Activated CD8-positive, alpha-beta memory T cell treated with anti-CD3 and anti-CD28 coated beads for 4 hours (primary cell): ENCODE results near the gene INMT.

Experiments used
- DNase-seq, 2 donors: peaks; one replicate each; pipeline ENCODE4 v3.0.0-alpha.2; 2020; ENCODE audit warnings: low read depth in 2 of 2

Gene INMT

DNA sequence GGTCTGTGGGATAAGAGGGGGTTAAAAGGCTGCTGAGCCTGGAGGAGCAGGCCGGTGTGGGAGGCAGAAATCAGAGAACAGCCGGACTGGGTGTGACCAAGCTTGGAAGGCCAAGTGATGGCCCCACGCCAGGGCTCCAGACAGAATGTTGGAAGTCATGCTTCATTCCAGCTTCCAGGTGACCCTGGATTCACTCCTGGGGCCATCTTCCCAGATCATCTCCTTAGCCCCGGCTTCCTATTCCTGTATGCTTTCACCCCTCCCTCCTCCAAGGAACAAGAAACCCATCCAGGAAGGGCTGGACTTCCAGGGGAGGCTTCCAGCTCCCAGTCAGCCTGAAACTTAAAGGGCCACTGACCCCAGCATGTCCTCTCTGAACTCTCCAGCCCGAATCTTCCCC lies 1.0 kb downstream of the INMT start:
- no peak for DNase-seq

DNA sequence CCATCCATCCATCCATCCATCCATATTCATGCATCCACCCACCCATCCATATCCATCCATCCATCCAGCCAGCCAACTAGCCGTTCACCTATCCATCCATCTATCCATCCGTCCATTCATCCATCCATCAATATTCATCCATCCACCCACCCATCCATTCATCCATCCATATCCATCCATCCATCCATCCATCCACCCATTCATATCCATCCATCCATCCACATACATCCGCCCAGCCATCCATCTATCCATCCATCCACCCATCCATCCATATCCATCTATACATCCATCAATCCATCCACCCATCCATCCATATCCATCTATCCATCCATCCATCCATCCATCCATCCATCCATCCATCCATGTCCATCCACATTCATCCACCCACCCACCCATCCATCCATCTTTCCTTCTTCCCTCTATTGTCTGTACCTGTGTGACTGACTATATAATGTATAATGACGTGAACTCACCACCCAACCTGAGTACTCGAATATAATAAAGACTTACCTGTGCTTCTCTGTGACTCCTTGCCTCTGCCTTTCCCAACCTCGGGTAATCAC lies 2.5 kb downstream of the INMT start:
- DNase-seq = no peak

DNA sequence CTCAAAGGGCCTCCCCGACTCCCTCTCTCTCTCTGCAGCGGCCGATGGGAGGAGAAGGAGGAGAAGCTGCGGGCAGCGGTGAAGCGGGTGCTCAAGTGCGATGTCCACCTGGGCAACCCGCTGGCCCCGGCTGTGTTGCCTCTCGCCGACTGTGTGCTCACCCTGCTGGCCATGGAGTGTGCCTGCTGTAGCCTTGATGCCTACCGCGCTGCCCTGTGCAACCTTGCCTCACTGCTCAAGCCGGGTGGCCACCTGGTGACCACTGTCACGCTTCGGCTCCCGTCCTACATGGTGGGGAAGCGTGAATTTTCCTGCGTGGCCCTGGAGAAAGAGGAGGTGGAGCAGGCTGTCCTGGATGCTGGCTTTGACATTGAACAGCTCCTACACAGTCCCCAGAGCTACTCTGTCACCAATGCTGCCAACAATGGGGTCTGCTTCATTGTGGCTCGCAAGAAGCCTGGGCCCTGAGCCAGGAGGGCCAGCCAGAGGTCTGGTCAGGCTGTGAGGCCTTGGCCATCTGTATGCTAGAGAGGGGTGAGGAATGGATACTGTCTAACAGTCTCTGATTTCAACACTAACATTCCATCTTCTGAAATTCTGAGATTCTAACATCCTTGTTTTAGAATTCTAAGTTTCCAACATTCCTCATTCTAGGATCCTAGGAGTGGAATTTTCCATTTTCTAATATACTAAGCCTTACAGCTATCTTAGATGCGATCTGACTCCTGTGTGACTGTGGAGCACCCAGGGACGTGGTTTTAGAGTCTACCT lies 3.6 kb downstream of the INMT start:
- DNase-seq = no peak

DNA sequence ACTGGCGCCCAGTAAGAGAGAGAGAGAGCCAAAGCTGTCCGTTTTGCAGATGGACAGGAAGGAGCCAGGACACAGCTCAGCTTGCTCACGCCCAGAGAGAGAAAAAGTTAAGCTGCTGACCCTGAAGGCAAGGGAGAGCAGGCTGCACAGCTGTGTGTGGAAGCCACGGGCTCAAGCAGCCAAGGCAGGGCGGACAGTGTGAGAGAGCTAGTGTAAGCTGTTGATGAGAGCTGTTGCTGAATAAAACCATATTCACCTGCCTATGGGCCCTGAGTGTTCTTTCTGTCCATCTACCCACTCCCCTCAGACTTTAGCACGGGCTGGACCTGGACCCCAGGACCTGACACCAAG lies 5.4 kb downstream of the INMT start:
- DNase-seq = no peak

DNA sequence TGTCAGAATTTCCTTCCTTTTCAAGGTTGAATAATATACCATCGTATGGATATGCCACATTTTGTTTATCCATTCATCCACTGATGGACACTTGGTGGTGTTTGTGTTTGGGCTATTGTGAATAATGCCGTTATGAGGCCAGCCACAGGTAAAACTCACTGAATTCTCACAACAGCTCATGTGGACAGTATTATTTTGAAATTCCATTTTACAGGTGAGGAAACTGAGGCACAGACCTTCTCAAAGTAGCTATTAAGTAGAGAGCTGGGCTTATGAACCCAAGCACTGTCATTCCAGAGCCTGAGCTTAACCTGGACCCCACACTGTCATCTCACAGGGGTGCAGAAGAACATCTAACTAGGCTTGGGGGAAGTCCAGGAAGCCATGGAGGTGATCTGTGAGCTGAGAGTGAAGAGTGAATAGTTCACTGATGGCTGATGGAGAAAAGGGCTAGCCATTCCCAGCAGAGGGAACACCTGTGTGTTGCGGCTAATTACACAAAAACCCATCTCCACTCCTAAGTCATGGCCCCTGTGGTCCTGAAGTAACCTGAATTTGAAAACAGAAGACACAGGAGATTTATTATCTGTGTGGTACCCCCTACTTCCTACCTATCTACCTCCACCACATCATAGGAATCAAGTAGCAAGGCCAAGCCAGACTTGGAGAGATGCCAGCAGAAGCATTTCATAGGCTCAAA lies 8.7 kb downstream of the INMT start:
- DNase-seq = no peak

DNA sequence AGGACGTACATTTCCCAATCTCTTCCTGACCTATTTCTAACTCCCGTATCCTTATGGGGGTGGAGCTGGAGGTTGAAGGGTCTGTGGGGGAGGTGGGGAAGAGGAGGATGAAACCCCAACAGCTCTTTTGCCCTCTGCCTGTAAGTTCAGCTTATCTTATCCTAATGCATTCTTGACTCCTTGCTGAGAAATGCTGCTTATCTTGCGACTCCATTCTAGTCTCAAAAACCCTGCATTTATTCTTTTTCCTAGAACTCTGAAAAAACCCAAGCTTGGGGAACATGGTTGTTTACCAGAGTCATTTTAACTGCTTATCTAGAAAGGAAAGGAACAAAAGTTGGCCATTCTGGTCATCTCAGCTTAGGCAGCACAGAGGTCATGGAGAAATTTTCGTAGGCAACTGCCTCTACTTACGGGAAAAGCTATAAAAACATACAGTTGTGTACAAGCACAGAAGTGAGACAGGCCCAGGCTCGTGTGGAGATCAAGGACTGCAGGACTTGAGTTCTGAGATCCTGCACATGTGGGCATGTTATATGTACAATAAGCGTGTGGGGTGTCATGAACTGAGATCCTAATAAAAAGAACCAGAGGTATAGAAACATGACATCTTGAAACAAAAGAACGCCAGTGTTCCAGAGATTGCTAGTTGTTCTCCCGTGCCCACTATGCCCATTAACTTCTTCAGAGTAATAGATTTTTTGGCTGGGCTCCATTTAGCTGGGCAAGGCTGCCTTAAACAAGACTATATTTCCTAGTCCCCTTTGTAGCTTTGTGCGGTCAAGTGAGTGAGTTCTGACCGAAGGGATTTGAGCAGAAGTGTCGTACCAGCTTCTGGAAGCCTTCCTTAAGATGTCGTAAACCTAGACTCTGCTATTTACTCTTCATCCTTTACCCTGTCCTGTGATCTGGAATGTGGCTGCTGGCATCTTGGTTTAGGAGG lies 9.6 kb downstream of the INMT start:
- DNase-seq = no peak

DNA sequence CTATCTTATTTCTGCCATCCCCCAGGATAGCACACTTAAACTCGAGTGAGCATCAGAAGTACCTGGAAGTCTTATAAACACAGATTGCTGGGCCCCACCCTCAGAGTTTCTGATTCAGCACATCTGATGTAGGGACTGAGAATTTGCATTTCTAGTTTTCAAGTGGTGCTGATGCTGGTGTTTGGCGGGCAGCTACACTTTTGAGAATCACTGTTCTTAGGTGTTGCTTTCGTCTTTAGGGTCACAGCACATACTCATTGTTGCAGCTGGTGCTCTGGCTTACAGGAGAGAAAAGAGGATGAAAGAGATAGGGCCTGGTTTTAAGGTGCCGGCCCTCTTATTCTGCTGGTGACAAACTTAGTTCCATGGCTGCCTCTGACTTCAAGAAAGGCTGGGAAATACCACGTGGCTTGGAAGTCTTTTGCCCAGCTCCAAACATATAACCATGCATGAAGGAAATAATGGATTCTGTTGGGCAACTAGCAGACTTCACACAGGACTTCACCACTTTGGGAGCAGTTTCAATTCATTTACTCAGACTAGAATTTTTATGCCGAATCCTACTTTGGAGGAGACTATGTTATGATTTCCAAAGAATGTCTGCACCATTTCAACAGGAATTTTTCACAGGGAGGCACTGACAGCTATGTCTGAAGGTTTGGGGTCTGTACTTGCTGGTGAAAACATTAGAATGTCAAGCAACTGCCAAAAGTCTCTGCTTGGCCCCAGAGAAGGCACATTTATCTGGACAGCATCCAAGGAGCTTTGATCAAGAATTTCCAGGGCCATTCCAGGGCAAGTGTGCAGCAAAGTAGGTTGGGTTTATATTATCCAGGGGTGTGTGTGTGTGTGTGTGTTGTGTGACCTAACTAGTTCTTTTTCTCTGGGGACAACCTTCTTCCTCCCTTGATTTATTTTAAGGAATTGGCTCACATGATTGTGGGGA lies 12.4 kb downstream of the INMT start:
- DNase-seq = no peak

DNA sequence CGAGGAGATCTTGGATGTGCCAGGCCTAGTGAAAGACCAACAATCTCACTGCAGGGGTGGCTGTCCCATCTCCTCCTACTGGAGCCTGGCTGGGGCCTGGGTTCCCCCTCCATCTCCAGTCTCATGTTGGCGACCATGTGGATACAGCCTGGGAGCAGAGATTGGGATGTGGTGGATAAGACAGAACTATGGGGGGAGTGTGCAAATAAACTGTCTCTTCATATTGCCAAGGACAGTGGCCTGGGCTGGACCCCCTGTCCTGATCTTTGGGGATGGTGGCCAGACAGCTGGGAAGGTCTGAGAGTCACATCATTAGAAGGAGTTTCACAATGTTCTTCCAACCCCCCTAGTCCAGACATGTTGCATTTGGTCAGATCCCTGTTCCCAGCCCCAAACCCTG lies 13.5 kb downstream of the INMT start:
- DNase-seq = no peak

DNA sequence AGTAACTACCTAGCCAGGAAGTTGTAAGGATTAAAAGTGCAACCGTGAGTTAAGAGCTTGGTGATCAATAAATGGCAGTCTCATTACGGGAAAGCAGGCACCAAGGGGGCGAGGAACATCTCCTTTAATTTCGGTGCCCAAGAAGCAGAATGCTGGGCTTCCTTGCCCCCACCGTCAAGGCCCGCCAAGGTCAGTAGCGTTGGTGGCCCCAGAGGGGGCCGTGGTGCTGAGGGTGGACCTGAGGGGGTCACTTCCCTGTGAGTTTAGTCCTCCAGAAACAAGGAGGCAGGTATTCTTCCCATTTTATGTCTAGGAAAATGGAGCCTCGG lies 18.9 kb downstream of the INMT start:
- DNase-seq = no peak

DNA sequence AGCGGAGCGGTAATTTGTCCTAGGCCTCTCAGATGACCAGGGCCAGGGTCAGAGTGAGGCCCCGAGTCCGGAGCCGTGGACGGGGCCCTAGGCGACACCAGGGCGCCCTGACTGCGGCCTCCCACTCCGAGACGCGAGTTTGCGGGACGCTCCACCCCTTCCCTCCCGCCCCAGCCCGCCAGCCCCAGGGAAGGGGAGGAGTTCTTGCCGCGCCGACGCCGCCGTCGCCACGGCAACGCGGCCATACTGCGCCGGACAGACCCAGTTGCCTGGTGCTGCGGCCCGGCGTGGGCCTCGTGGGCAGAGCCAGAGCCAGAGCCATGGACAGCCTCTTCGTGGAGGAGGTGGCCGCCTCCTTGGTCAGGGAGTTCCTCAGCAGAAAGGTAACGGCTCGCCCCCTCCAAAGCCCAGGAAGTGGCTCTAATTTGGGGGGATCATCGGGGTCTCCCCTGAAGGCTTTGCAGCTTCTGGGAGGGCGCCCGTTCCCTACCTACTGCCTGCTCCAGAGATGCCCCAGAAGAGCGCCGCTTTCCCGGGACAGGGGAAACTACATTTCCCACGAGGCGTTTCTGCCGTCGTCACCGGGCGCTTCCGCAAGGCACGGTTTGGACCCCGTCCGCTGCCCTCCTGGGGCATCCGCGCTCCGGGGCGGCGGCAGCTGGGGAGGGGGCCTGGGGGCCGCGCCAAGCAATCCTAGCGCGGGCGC lies 19.4 kb downstream of the INMT start, which contains the start of gene MINDY4:
MINDY4 (plus strand) TSS at position 244 of the 706 bp plus-strand sequence; CDS start at position 321, 77 bp downstream.
- peak; percentile 24 to 30 for DNase-seq

DNA sequence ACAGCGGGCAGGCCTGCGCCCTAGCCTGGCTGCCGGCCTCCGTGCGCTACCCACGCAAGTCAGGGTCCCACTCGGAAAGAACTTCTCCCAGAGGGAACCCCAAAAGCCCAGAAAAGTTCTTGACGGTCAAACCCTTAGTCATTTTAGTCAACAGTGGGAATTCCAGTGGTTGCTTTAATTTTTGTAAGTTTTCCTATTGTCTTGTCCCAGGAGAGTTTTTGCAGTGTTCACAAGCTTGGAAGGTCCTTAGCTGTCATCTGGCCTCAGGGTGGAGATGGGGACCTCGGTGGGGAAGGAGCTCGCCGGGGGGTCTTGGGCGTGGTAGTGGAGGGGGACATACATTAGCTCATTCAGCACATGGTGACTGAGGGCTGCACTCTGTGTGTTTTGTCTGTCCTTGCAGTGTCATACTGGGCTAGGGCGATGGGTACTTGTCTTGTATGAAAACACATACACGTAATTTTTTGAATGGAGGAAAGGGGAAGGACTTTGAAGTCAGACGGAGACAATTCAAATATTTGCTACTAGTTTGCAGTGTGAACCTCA lies 20.0 kb downstream of the INMT start:
- no peak for DNase-seq

DNA sequence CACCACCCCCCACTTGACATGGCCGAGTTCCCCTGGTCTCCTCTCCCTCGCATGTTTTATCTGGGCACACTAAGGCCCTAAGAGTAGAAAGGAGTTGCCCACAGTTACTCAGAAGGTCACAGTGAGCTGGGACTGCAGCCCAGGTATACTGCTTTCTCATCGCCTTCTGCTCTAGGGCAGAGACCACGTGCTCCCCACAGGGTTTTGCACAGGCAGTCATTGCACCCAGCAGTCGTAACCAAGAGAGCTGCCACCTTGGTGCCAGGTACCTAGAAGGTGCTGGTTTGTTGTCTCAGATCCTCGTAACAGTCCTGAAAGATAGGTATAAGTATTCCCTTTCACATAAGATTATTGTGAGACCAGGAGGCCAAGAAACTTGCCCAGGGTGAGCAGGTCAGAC lies 21.0 kb downstream of the INMT start:
- no peak for DNase-seq

DNA sequence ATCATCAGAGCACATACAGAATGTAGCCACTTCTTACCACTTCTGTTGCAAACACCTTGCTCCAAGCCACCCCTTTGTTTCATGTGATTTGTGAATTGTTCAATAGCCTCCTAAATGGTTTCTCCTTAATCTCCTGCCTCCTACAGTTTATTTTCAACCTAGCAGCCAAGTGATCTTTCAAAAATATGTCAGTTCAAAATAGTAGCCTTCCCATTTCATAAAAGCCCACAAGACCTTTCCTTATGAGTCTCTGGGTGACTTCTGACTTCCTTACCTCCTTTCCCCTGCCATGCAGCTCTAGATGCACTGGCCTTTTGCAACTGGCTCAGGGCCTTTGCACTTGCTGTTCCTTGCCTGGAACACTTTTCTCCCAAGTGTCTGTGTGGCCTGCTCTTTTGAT lies 24.1 kb downstream of the INMT start:
- DNase-seq = no peak

DNA sequence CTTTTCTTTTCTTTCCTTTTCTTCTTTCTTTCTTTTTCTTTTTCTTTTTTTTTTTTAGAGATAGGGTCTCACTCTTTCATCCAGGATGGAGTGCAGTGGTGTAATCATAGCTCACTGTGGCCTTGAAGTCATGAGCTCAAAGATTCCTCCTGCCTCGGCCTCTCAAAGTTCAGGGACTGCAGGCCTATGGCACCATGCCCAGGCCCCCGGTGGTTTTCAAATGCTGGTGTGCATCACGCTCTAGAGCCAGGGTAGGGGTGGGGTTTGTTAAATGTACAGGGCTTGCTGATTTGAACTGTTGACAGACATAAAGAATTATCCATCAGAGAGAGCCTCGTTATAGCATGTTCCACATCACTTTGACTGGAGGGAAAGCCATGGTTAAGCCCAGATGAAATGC lies 25.0 kb downstream of the INMT start:
- DNase-seq = no peak

DNA sequence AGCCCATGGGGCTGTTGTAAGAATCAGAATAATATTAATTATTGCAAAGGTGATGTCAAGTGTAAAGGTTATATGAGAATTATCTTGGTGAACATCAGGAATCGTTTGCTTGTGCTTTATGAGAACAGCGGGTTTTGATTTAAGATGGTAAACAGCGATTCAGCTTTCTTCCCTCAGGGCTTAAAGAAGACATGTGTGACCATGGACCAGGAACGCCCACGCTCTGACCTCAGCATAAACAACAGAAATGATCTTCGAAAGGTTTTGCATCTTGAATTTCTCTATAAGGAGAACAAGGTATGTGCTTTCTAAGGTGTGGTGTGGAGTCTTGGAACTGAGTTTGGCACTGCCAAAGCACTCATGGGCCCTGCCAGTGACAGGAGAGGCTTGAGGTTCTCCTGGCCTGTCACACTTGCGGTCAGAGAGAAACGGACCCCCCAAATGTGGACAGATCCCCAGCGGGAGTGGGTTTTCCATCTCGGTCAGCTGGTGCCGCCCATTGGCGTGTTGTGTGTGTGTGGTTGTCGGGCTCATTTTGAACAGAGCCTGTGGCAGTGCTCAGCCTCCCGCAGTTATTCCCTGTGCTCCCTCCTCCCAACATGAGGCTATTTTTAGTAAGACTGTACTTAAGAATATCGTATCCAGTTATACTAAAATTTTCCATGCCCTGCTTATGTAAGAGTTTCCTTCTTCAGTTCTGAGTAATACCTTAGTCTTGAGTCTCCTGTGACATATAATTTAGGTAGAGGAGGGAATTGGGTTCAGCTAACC lies 26.5 kb downstream of the INMT start:
- DNase-seq = no peak

DNA sequence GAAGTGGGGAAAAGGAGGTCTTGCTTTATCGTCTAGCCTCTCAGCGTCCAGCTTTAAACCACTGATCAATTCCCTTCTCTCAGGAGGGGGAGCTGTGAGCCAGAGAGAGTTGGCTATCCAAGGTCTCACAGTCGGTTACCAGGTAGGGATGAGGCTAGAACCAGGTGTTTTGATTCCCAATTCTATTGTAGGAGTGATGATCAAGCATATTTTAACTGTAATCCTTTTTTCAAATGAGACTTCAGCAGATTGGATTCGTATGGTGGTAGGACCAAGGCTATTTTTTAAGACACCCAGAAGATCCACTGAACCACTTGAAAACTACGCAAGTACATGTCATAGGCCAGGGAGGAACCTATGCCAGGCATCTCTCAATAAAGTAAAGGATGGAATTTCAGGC lies 27.6 kb downstream of the INMT start:
- no peak for DNase-seq

DNA sequence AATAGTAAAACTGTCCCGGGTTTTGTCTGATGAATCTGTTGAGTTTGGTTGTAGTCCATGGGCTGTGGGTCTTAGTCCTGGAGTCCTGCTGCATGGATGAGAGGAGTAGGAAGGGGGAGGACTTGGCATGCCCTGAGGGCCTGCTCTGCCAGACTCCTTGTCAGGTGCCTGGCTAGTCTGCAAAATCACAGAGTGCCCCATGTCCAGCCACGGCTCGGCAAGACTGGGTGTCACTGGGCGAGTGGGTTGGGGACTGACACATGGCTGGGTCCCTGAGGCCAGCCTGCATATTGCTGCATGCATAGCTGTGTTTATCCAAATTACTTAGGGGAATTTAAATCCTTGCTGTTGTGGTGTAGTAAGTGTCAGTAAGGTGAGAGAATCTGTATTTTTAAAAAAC lies 29.0 kb downstream of the INMT start:
- DNase-seq = no peak

DNA sequence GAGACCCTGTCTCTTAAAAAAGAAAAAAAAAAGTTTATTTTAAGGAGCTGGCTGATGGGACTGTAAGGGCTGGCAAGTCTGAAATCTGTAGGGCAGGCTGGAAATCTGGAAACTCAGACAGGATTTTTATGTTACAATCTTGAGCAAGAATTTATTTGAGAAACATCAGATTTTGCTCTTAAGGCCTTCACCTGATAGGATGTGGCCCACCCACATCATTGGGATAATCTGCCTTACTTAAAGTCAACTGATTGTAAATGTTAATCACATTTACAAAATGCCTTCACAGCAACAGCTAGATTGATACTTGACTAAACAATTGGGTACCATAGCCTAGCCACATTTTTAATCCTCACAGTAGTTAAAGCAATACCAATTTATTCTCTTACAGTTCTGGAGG lies 30.8 kb downstream of the INMT start:
- DNase-seq = no peak

DNA sequence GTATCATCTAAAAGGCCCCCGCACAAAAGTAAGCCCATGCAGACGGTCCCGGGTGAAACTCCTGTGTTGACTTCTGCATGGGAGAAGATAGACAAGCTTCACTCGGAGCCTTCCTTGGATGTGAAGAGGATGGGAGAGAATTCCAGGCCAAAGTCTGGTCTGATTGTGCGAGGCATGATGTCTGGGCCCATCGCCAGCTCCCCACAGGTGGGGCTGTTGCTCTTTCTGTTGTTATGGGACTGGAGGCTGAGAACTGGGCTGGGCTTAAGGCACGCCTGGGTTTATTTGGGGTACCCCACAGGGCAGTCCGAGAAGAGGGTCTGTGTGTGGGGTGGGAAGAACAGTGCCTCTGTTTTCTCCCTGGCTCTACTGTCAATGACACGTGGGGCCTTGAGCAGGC lies 33.9 kb downstream of the INMT start:
- no peak for DNase-seq
